Coronary artery (tissue), 2 donors: ENCODE data around the gene BUD31.

Source experiments
- DNase-seq: peaks from one replicate; pipeline ENCODE4 v3.0.0-alpha.2; 2017; ENCODE audit warnings: low spot score
- H3K27ac ChIP-seq, 2 donors: fragments of 200-600 bp; sonication (generic); one replicate each; pipeline ENCODE4 v1.5.1; 2016 to 2019
- H3K4me3 ChIP-seq: fragments of 200-600 bp; sonication (generic); 2 replicates; pipeline ENCODE4 v1.5.1; 2016; ENCODE audit warnings: mild to moderate bottlenecking, moderate library complexity
- TF ChIP-seq, protein P1 (sequence below): fragments of 200-600 bp; sonication (generic); IDR thresholded peaks from one replicate; pipeline ENCODE4 v1.5.1; 2019; ENCODE audit warnings: antibody characterized with exemption

The BUD31 gene

DNA sequence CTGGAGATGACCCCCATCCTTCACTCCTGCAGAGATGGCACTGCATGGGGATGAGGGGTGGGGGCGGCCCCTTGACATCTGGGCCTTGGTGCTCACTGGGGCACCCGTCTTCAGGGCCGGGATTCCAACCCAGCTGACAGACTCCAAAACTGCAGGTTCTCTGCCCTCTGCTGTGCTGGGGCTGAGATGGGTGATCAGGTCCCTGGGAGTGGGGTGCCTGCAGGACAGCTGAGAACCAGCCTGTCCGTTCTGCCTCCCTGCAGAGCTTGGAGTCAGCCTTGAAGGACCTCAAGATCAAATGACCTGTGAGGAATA, 14.6 kb upstream of the BUD31 start:
- TF ChIP-seq, protein P1, sequence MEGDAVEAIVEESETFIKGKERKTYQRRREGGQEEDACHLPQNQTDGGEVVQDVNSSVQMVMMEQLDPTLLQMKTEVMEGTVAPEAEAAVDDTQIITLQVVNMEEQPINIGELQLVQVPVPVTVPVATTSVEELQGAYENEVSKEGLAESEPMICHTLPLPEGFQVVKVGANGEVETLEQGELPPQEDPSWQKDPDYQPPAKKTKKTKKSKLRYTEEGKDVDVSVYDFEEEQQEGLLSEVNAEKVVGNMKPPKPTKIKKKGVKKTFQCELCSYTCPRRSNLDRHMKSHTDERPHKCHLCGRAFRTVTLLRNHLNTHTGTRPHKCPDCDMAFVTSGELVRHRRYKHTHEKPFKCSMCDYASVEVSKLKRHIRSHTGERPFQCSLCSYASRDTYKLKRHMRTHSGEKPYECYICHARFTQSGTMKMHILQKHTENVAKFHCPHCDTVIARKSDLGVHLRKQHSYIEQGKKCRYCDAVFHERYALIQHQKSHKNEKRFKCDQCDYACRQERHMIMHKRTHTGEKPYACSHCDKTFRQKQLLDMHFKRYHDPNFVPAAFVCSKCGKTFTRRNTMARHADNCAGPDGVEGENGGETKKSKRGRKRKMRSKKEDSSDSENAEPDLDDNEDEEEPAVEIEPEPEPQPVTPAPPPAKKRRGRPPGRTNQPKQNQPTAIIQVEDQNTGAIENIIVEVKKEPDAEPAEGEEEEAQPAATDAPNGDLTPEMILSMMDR: no peak
- Histone ChIP-seq H3K27ac (peak overlapping the region in 1 of 2 donors; percentile 84), H3K4me3 (no peak overlapping the region)
- DNase-seq: no peak

DNA sequence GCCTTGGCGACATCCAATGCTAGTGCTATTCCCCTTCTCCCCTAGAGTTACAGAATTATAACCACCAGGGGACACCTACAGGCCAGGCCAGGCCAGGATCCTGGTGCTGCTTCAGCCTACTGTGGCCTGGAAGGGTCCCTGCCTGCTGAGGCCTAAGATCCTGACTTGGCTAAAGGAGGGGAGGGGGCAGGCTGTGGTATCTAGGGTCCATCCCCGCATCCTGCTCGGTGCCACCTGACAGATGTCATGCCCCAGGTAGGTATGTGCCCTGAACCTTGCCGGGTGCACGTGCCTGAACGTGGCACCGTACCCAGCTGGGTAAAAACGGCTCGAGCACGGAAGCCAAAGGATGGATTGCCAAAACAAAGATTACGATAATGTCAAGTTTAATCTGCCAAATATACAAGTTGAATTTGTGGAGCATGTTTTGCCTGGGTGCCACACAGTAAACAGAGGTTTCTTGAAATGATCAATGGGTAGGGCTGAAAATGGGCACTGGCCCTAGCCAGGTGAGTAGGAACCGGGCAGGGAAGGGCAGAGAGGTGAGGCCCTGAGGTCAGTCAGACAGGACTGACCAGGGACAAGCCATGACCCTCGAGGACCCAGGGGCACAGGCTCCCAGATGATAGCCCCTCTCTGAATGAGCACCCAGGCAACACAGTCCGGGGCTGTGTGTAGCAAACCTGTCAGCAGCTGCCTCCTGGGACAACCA, 13.0 kb upstream of the BUD31 start:
- no peak for DNase-seq
- peak overlapping the region in 1 of 2 donors; percentile 23 for H3K27ac ChIP-seq
- H3K4me3 ChIP-seq: no peak overlapping the region
- TF ChIP-seq, protein P1: no peak

DNA sequence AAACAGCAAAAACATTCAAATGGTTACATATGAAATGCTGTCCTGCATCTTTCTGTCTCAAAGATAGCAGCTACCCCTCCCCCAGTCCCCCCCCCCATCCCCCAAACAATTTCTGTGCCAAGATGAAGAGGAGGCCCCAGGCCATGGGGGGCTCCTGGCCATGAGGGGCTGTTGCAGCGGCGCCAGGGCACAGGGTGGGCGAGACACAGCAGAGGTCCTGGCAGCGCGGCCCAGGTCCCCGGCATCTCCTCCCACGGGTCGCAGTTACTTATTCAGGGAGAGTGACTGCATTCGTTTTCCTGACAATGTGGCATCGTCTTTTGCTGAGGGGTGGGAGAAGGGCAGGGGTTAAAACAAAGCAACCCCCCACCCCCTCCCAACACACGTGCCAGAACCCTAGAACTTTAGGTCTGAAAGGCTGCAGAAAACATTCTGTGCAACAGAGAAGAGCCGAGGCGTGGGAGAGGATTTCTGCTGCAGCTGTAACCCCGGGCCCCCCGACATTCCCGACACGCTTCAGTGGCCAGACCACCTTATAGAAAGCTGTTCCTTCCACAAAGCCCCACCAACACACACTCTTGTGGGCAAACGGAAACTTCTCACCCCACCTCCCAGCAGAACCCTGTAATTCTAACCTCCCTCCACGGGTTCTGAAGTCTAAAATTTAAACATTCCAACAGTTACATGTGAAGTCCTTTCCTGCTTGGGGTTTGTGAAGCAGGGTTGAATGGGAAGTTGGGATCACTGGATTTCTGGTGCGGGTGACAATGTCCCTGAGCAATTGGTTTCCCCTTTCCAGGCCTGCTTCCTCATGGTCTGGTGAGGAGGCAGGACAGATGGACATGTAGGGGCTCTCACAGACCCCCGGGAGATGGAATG, 12.1 kb upstream of the BUD31 start:
- Histone ChIP-seq H3K27ac (no peak overlapping the region), H3K4me3 (no peak overlapping the region)
- TF ChIP-seq, protein P1: no peak
- DNase-seq: no peak

DNA sequence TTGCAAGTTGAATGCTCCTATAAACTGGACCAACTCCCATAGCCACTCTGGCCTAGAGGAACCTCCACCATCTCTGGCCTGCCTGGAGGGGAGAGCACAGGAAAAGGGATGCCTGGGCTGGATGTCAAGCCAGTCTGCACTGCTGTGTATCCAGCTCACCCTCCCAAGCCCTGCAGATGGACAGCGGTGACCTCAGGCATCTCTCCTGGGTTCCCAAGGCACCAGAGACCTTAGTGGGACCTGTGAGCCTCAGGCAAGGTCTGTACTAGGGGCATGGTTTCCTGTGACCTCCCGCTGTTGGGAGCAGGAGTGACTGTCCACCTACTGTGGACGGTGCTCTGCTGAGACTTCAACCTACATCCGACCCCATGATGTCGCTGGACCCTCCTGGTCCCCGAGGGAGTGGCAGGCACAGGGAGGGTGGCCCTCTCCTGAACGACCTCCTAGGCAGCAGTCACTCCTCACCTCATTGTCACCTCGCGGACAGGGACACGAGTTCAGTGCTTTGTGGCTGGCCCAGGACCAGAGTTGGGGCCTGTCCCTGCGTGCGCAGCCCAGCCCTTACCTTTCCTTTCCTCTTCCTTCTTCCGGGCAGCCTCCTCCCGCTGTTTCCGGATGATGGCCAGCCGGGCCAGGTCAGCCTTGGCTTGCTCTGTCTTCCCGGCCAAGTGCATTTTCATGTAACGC, 11.3 kb upstream of the BUD31 start:
- Histone ChIP-seq H3K27ac (no peak overlapping the region), H3K4me3 (no peak overlapping the region)
- TF ChIP-seq, protein P1: no peak
- no peak for DNase-seq

DNA sequence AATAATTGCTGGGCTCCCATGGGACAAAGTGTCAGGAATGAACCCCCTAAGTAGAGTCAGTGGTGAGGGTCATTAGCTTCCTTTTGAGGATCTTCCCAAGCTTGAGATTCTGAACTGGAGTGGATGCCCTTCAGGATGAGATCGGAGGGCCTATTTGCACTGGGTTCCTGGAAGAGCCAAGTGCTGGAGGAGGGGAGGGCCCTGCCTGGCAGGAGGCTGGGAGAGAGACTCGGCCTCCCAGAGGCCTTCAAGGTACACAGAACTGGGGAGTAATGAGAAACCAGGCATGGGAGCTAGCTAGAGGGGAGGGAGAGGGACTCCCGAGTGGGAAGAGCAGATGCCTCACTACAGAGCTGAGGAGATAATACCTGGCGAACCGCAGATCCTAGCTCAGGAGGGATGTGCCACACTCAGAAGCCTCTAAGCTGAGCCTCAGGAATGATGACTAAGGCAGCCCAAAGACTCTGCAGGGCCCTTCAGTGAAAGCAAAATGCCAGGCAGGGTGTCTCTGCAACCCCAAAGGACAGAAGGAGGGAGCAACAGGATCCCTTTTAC, 9.8 kb upstream of the BUD31 start:
- DNase-seq: no peak
- TF ChIP-seq, protein P1: no peak
- Histone ChIP-seq H3K4me3 (no peak overlapping the region), H3K27ac (no peak overlapping the region)

DNA sequence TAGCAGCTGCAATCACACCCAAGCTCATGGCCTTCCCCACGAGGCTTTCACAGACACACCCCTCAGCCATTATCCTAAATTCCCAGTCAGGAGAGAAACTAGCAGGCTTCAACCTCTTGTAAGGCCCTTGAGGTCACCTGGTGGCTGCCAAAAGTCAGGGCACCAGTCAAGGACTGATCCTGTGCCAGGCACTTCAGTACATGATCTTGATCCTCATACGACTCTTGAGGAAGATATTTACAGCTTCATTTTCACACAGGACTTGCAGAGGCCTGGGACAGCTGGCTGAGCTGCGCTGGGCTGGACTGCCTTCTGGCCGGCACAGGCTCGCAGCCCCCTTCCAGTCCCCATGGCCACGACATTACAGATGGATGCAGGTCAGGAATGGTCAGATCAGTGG, 9.2 kb upstream of the BUD31 start:
- Histone ChIP-seq H3K4me3 (no peak overlapping the region), H3K27ac (no peak overlapping the region)
- TF ChIP-seq, protein P1: no peak
- no peak for DNase-seq
